ENCODE measurements around the gene MANSC4.

DNA sequence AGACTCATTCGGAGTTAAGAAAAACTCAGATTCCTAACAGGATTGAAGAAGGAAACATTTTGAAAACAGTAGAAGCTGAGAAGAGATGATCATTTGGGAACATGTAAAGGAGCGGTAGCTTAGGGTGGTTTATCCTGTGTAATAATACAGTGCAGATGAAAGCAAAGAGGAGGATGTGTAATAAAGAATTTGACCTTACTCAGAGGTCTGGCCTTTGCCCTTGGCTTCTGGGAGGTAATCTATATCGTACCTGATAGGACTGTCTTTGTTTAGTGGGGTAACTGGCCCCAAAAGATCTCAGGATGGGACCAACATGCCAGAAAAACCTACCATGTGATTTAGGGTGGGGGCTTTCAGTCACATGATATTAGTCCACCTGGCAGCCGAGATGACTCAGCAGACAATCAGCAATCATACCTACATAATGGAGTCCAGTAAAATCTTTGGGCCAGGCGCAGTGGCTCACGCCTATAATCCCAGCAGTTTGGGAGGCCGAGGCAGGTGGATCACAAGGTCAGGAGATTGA, 23.3 kb downstream of the MANSC4 start:
- TF ChIP-seq CTCF (IDR thresholded peaks at IDR 0.05), result no peak
- no peak for TF ChIP-seq POLR2A (IDR thresholded peaks at IDR 0.05)
